ENCODE results near the gene TDG. TPM values are rescaled to one million over a fixed set of nuclear protein-coding genes. Genes with fewer than 3 reads are reported as not detected.

Gene TDG
- total RNA-seq, 1 donor from 2014 or later, result 11.3 TPM

Other genes starting within 250 kb of the TDG start
- gene NT5DC3, start 124.6 kb upstream of the TDG start, total RNA-seq, result 3.1 TPM
- gene HSP90B1, start 35.5 kb upstream of the TDG start, total RNA-seq, result 348 TPM
- gene GLT8D2, start 84.3 kb downstream of the TDG start, total RNA-seq, result 11.7 TPM
- gene HCFC2, start 98.7 kb downstream of the TDG start, total RNA-seq, result 9.2 TPM
- 34.5 TPM for gene NFYB, start 172.3 kb downstream of the TDG start, total RNA-seq
- gene TXNRD1, start 249.9 kb downstream of the TDG start, total RNA-seq, result 98.0 TPM

Data from left ventricle myocardium inferior (tissue), 1 donor.